WERI-Rb-1 (cell line): ENCODE data around the gene B4GALT3.

Source experiments
- DNase-seq: peaks from one replicate; pipeline ENCODE4 v3.0.0-alpha.2; 2020
- H3K27ac ChIP-seq: fragments of 250-450 bp; sonication (Bioruptor Pico); 2 replicates; pipeline ENCODE4 v1.5.1; 2020; ENCODE audit warnings: mild to moderate bottlenecking, moderate library complexity
- H3K27me3 ChIP-seq: fragments of 250-450 bp; sonication (Bioruptor Pico); 2 replicates; pipeline ENCODE4 v1.5.1; 2021; ENCODE audit warnings: mild to moderate bottlenecking, low read depth, moderate library complexity; ENCODE audit not compliant: insufficient read depth, severe bottlenecking
- H3K36me3 ChIP-seq: fragments of 250-450 bp; sonication (Bioruptor Pico); 2 replicates; pipeline ENCODE4 v1.5.1; 2020; ENCODE audit warnings: mild to moderate bottlenecking, moderate library complexity
- H3K4me3 ChIP-seq: 2 replicates; pipeline ENCODE4 v1.5.1; 2011; ENCODE audit warnings: low read depth, mild to moderate bottlenecking, control low read depth, low read length
- H3K9me3 ChIP-seq: fragments of 250-450 bp; sonication (Bioruptor Pico); 2 replicates; pipeline ENCODE4 v1.5.1; 2021; ENCODE audit warnings: mild to moderate bottlenecking, moderate library complexity; ENCODE audit not compliant: severe bottlenecking
- TF ChIP-seq, protein P1 (sequence below): IDR thresholded peaks from 2 replicates; pipeline ENCODE4 v1.5.1; 2011; ENCODE audit warnings: low read depth, mild to moderate bottlenecking, control low read depth, inconsistent platforms, low read length

The B4GALT3 gene

DNA sequence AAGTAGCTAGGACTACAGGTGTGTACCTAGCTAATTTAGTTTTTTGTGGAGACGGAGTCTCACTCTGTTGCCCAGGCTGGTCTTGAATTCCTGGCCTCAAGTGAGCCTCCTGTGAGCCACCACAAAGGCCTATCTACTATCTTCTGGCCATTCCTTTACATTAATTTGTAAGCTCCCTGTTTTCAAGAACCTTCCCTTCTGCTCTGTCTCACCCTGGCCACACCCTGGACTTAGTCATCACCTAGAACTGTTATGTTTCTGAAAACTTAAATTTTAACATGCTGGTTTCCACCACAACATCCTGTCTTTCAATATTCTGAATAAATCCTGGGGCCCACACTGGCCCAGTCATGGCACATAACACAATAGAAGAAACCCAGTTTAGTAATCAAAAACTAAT lies 4.9 kb upstream of the B4GALT3 start:
- H3K27ac ChIP-seq = no peak overlapping the region
- H3K36me3 ChIP-seq = no peaks in the 10 kb centered on the region
- DNase-seq = no peak
- H3K27me3 ChIP-seq = no peaks in the 10 kb centered on the region
- no peaks in the 10 kb centered on the region for H3K9me3 ChIP-seq
- H3K4me3 ChIP-seq = no peak overlapping the region
- TF ChIP-seq, protein P1, sequence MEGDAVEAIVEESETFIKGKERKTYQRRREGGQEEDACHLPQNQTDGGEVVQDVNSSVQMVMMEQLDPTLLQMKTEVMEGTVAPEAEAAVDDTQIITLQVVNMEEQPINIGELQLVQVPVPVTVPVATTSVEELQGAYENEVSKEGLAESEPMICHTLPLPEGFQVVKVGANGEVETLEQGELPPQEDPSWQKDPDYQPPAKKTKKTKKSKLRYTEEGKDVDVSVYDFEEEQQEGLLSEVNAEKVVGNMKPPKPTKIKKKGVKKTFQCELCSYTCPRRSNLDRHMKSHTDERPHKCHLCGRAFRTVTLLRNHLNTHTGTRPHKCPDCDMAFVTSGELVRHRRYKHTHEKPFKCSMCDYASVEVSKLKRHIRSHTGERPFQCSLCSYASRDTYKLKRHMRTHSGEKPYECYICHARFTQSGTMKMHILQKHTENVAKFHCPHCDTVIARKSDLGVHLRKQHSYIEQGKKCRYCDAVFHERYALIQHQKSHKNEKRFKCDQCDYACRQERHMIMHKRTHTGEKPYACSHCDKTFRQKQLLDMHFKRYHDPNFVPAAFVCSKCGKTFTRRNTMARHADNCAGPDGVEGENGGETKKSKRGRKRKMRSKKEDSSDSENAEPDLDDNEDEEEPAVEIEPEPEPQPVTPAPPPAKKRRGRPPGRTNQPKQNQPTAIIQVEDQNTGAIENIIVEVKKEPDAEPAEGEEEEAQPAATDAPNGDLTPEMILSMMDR = no peak

DNA sequence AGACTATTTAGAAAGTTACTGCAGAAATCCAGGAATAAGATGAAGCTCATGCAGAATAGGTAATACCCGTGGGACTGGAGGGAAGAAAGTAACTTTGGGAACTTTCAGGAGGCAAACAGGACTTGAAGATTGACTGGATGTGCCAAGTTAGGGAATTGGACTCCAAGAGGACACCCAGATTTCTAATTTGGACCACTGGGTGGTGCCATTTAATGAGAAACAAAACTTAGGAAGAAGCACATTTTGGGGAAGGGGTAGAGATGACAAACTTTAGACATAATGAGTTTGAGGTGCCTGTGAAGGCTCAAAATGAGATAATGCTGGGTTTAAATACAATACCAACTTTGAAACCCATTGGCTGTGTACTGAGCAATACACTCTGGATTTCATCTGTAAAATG lies 3.3 kb upstream of the B4GALT3 start:
- TF ChIP-seq, protein P1 = peak; percentile 39; the same call in 1 of the 2 replicates
- H3K27ac ChIP-seq = no peak overlapping the region
- H3K36me3 ChIP-seq = peaks cover 3% of the 10 kb centered on the region
- H3K27me3 ChIP-seq = no peaks in the 10 kb centered on the region
- H3K4me3 ChIP-seq = no peak overlapping the region
- no peak for DNase-seq
- no peaks in the 10 kb centered on the region for H3K9me3 ChIP-seq

GRCh38 chr1:161179698-161180097 lies 2.4 kb upstream of the B4GALT3 start:
- no peak overlapping the region for H3K27ac ChIP-seq
- no peak overlapping the region for H3K4me3 ChIP-seq
- no peak for DNase-seq

DNA sequence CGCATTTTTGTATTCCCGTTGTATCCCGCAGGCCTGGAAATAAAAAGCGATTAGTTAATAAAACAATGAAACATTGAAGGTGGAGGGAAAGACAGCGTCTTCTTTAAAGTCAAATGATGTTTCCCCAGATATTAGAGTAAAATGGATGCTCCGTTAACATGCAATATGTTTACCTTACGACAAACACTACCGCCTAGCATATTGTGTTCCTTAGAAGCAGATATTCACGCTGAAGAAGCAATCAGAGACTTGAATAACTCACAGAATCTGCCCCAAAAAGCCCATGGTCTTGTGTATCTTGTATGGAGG lies 583 bp upstream of the B4GALT3 start:
- peak overlapping the region; percentile 65 for H3K4me3 ChIP-seq
- no peak for DNase-seq
- no peaks in the 10 kb centered on the region for H3K9me3 ChIP-seq
- peak overlapping the region; percentile 82 for H3K27ac ChIP-seq
- H3K36me3 ChIP-seq = peaks cover 31% of the 10 kb centered on the region
- TF ChIP-seq, protein P1 = no peak
- H3K27me3 ChIP-seq = no peaks in the 10 kb centered on the region

More at GRCh38 chr1:161179698-161180097, 2.4 kb upstream of the B4GALT3 start:
- TF ChIP-seq, protein P1 = no peak
- Histone ChIP-seq H3K9me3 (no peaks in the 10 kb centered on the region), H3K27me3 (no peaks in the 10 kb centered on the region), H3K36me3 (peaks cover 13% of the 10 kb centered on the region)

GRCh38 chr1:161176468-161177111 lies 717 bp downstream of the B4GALT3 start:
- TF ChIP-seq, protein P1 = no peak
- H3K36me3 ChIP-seq = peaks cover 44% of the 10 kb centered on the region
- peak overlapping the region; percentile 65 for H3K4me3 ChIP-seq
- no peak for DNase-seq
- no peaks in the 10 kb centered on the region for H3K27me3 ChIP-seq
- H3K9me3 ChIP-seq = no peaks in the 10 kb centered on the region
- peak overlapping the region; percentile 82 for H3K27ac ChIP-seq
